Measurements from ENCODE around the gene COL25A1. TPM values are rescaled to one million over a fixed set of nuclear protein-coding genes. Genes with fewer than 3 reads are reported as not detected.
"Not testable (repeated sequence)": the region's sequence is repeated elsewhere in the genome, so short reads cannot be mapped to it uniquely, and the experiment has no call there.

COL25A1 gene
- total RNA-seq, 1 donor from 2014 or later, result 3.9 TPM

DNA sequence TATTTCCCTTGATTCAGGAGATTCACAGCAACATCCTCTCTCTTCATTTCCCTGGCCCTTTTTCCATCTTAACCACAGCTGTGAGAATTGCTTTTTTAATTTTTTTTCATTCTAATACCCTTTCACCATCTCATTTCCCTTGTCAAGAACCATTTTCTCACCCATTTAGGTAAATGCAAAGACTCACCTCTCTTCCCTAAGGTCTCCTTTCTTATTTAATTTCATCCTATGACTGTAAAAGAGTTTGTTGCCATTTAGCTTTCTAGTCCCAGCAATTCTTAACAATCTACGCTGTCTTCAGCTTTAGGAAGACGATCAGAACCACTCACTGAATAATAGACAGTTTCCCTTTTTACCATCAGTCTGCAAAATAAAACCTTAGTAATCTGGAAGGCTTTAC, 298.5 kb downstream of the COL25A1 start:
- H3K9me3 Mint-ChIP-seq (ENCODE audit: low read depth), result no peaks in the 10 kb centered on the region
- no peak for DNase-seq (ENCODE audit: low spot score, unreplicated experiment)
- no peaks in the 10 kb centered on the region for H3K27me3 Mint-ChIP-seq
- no peaks in the 10 kb centered on the region for H3K36me3 Mint-ChIP-seq (ENCODE audit: insufficient read depth)
- no peak overlapping the region for H3K4me3 Mint-ChIP-seq (ENCODE audit: low read depth)
- H3K27ac Mint-ChIP-seq, result no peak overlapping the region
- TF ChIP-seq, protein P1, sequence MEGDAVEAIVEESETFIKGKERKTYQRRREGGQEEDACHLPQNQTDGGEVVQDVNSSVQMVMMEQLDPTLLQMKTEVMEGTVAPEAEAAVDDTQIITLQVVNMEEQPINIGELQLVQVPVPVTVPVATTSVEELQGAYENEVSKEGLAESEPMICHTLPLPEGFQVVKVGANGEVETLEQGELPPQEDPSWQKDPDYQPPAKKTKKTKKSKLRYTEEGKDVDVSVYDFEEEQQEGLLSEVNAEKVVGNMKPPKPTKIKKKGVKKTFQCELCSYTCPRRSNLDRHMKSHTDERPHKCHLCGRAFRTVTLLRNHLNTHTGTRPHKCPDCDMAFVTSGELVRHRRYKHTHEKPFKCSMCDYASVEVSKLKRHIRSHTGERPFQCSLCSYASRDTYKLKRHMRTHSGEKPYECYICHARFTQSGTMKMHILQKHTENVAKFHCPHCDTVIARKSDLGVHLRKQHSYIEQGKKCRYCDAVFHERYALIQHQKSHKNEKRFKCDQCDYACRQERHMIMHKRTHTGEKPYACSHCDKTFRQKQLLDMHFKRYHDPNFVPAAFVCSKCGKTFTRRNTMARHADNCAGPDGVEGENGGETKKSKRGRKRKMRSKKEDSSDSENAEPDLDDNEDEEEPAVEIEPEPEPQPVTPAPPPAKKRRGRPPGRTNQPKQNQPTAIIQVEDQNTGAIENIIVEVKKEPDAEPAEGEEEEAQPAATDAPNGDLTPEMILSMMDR (IDR thresholded peaks at IDR 0.05; ENCODE audit: unreplicated experiment), result no peak
- no peaks in the 10 kb centered on the region for H3K4me1 Mint-ChIP-seq (ENCODE audit: low read depth)

DNA sequence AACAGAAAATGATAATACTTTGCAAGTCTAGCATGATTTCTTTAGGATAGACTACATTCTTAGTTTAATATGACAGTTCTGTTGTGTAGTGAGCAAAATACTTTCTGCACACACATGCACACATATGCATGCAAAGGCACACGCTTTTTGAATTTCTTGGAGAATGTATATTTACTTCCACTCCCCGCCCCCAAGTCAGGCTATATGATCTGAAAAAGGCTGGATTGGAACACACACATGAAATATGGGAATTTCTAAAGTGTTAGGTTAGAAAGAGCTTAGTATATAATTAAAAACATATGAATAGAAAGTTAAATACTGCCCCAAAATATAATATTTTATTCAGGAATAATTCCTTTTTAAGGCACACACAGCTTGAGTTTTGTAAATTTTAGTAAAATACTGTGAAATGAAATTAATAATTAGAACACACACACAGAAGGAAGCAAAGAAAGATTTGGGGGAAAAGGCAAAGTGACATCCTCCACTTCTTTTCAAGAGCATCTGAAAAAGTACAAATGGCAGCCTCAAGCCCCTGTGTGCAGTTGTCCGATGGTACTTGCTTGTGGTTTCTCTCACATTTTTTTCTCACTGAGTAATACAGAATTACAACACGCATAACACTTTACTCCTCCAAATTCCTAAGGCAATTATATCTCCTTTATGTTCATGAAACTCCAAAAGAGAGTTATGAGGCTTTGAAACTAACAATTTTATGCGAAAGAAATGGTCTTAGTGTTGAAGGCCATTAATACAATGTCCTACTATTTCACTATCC, 310.7 kb downstream of the COL25A1 start:
- Mint-ChIP-seq H3K9me3 (ENCODE audit: low read depth) (no peaks in the 10 kb centered on the region), H3K4me1 (ENCODE audit: low read depth) (no peaks in the 10 kb centered on the region), H3K27me3 (no peaks in the 10 kb centered on the region), H3K36me3 (ENCODE audit: insufficient read depth) (no peaks in the 10 kb centered on the region), H3K4me3 (ENCODE audit: low read depth) (no peak overlapping the region), H3K27ac (no peak overlapping the region)
- no peak for DNase-seq (ENCODE audit: low spot score, unreplicated experiment)
- TF ChIP-seq, protein P1 (IDR thresholded peaks at IDR 0.05; ENCODE audit: unreplicated experiment), result no peak

DNA sequence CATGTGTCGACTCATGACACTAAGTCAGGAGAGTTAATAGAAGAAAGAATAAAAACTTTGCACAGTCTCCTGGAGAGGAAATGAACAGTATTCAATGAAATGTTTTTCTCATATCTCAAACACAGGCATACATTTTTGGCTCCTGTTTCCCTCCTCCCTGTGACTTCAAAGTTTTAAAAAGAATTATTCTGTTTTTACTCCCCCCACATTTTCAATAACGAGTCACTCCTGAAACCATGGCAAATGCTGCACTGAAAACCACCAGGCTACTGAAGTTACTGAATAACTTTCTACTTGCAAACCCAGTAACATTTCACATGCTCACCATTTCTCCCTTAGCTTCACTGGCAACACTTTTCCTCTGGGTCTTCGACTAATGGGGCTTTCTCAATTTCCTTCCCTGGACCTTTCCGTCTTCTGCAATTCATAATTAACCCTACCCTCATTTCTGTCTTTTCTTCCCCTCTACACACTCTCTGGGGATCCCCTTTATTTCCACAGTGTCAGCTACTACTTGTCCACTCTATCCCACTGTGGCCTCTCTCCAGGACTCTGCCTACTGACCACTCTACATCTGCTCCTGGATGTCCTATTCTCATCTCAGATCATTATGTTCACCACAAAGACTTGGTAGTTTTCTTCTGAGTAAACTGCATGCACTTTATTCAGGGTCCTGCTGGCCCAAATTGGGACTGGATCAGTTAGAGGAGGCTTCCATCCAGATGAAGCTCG, 313.8 kb downstream of the COL25A1 start:
- no peak overlapping the region for H3K27ac Mint-ChIP-seq
- H3K4me1 Mint-ChIP-seq (ENCODE audit: low read depth), result no peaks in the 10 kb centered on the region
- H3K4me3 Mint-ChIP-seq (ENCODE audit: low read depth), result no peak overlapping the region
- DNase-seq (ENCODE audit: low spot score, unreplicated experiment), result no peak
- H3K27me3 Mint-ChIP-seq, result no peaks in the 10 kb centered on the region
- TF ChIP-seq, protein P1 (IDR thresholded peaks at IDR 0.05; ENCODE audit: unreplicated experiment), result no peak
- H3K36me3 Mint-ChIP-seq (ENCODE audit: insufficient read depth), result no peaks in the 10 kb centered on the region
- no peaks in the 10 kb centered on the region for H3K9me3 Mint-ChIP-seq (ENCODE audit: low read depth)

DNA sequence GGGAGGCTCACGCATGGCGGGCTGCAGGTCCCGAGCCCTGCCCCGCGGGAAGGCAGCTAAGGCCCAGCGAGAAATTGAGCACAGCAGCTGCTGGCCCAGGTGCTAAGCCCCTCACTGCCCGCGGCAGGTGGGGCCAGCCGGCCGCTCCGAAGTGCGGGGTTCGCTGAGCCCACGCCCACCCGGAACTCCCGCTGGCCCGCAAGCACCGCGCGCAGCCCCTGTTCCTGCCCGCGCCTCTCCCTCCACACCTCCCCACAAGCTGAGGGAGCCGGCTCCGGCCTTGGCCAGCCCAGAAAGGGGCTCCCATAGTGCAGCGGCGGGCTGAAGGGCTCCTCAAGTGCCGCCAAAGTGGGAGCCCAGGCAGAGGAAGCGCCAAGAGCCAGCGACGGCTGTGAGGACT, 318.0 kb downstream of the COL25A1 start:
- H3K36me3 Mint-ChIP-seq (ENCODE audit: insufficient read depth); DNase-seq (ENCODE audit: low spot score, unreplicated experiment); H3K27ac Mint-ChIP-seq; H3K9me3 Mint-ChIP-seq (ENCODE audit: low read depth); H3K4me1 Mint-ChIP-seq (ENCODE audit: low read depth); H3K27me3 Mint-ChIP-seq; H3K4me3 Mint-ChIP-seq (ENCODE audit: low read depth): not testable (repeated sequence)

DNA sequence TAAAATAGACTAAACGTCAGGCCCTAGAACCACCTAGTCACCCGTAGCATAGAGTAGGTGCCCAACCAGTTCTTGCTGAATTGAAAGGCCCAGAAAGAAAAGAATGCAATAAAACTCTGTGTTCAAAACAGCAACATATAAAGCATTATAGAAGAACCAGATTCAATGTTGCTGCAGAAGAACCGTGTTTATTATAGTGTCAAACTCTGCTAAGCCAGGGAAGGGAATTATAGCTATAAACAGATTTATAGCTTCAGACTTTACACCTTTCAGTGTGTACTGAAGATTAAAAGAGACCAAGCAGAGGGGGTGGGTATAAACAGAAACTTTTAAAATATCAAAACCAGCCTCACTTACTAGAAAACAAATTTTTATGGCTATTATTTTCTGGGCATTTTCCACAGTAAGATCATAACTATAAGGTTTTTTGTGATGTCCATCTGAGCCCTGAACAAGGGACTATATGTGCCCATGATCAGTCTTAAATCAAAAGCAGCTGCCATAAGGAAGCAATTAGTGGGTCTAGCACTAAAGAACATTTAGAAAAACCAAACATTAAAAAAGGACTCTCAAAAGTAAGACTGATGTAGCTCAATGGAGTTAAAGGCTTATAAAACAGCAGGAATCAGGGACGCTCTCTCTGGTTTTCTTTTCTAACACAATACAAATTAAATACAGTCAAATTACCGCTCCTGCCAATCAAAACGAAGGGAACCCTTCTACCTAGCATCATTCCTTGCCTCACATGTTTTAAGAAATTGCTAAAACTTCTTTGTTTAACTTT, 319.9 kb downstream of the COL25A1 start:
- no peak overlapping the region for H3K4me3 Mint-ChIP-seq (ENCODE audit: low read depth)
- no peak overlapping the region for H3K27ac Mint-ChIP-seq
- H3K27me3 Mint-ChIP-seq, result no peaks in the 10 kb centered on the region
- no peaks in the 10 kb centered on the region for H3K36me3 Mint-ChIP-seq (ENCODE audit: insufficient read depth)
- no peaks in the 10 kb centered on the region for H3K4me1 Mint-ChIP-seq (ENCODE audit: low read depth)
- TF ChIP-seq, protein P1 (IDR thresholded peaks at IDR 0.05; ENCODE audit: unreplicated experiment), result no peak
- no peak for DNase-seq (ENCODE audit: low spot score, unreplicated experiment)
- no peaks in the 10 kb centered on the region for H3K9me3 Mint-ChIP-seq (ENCODE audit: low read depth)
